ENCODE measurements around the gene GJD4.

The GJD4 gene

GRCh38 chr10:35605191-35605590 lies at the start of gene GJD4:
Gene GJD4, plus strand, starts transcription at chr10:35605341. Its CDS starts 227 bp downstream, at chr10:35605568.
- no peak for DNase-seq (ENCODE audit: low read depth)

- no peak for DNase-seq (ENCODE audit: low read depth)
These were observed 48.9 kb upstream of the GJD4 start for GRCh38 chr10:35555962-35556930.

GRCh38 chr10:35558276-35558675 lies 46.9 kb upstream of the GJD4 start:
- no peak for DNase-seq (ENCODE audit: low read depth)

- no peak for DNase-seq (ENCODE audit: low read depth)
These were observed 45.7 kb upstream of the GJD4 start for GRCh38 chr10:35559416-35559815.

GRCh38 chr10:35561715-35562114 lies 43.4 kb upstream of the GJD4 start:
- DNase-seq (ENCODE audit: low read depth), result no peak

- no peak for DNase-seq (ENCODE audit: low read depth)
These were observed 42.7 kb upstream of the GJD4 start for GRCh38 chr10:35562427-35562826.

- DNase-seq (ENCODE audit: low read depth), result no peak
These were observed 41.8 kb upstream of the GJD4 start for GRCh38 chr10:35563261-35563891.

- no peak for DNase-seq (ENCODE audit: low read depth)
These were observed 40.7 kb upstream of the GJD4 start for GRCh38 chr10:35564341-35564968.

GRCh38 chr10:35565602-35566081 lies 39.5 kb upstream of the GJD4 start:
- DNase-seq (ENCODE audit: low read depth), result no peak

- DNase-seq (ENCODE audit: low read depth), result no peak
These were observed 37.2 kb upstream of the GJD4 start for GRCh38 chr10:35567951-35568350.

- DNase-seq (ENCODE audit: low read depth), result no peak
These were observed 36.6 kb upstream of the GJD4 start for GRCh38 chr10:35568483-35569015.

- DNase-seq (ENCODE audit: low read depth), result no peak
These were observed 35.9 kb upstream of the GJD4 start for GRCh38 chr10:35569111-35569707.

GRCh38 chr10:35569836-35570235 lies 35.3 kb upstream of the GJD4 start:
- no peak for DNase-seq (ENCODE audit: low read depth)

- DNase-seq (ENCODE audit: low read depth), result no peak
These were observed 34.7 kb upstream of the GJD4 start for GRCh38 chr10:35570397-35570796.

GRCh38 chr10:35572583-35572982 lies 32.6 kb upstream of the GJD4 start:
- DNase-seq (ENCODE audit: low read depth), result no peak

GRCh38 chr10:35573796-35574195 lies 31.3 kb upstream of the GJD4 start:
- no peak for DNase-seq (ENCODE audit: low read depth)

- no peak for DNase-seq (ENCODE audit: low read depth)
These were observed 30.2 kb upstream of the GJD4 start for GRCh38 chr10:35574924-35575352.

- no peak for DNase-seq (ENCODE audit: low read depth)
These were observed 29.5 kb upstream of the GJD4 start for GRCh38 chr10:35575640-35576039.

GRCh38 chr10:35576730-35577129 lies 28.4 kb upstream of the GJD4 start:
- DNase-seq (ENCODE audit: low read depth), result no peak

GRCh38 chr10:35577926-35578617 lies 27.1 kb upstream of the GJD4 start:
- no peak for DNase-seq (ENCODE audit: low read depth)

GRCh38 chr10:35578618-35578956 lies 26.6 kb upstream of the GJD4 start:
- no peak for DNase-seq (ENCODE audit: low read depth)

Data from activated T-helper 1 cell treated with Interleukin-2 at 50 U/mL for 16 hours (primary cell).